Measurements from ENCODE around the gene TAMM41. TPM values are rescaled to one million over a fixed set of nuclear protein-coding genes. Genes with fewer than 3 reads are reported as not detected.

TAMM41 gene
- total RNA-seq, 1 donor from 2014 or later = 8.6 TPM

GRCh38 chr3:11850003-11850402, 3.3 kb upstream of the TAMM41 start:
- Histone ChIP-seq H3K4me3 (ENCODE audit: low read depth, low read length) (no peak overlapping the region), H3K27me3 (ENCODE audit: control insufficient read depth, insufficient read depth, low read length) (peaks cover 9% of the 10 kb centered on the region), H3K36me3 (ENCODE audit: control insufficient read depth, insufficient read depth, low read length) (no peaks in the 10 kb centered on the region)
- TF ChIP-seq CTCF (IDR thresholded peaks at IDR 0.05; ENCODE audit: insufficient read depth, low read length, poor library complexity, severe bottlenecking) = no peak
- DNase-seq (ENCODE audit: low read depth) = no peak

GRCh38 chr3:11847607-11848006, 922 bp upstream of the TAMM41 start:
- Histone ChIP-seq H3K27me3 (ENCODE audit: control insufficient read depth, insufficient read depth, low read length) (peaks cover 2% of the 10 kb centered on the region), H3K36me3 (ENCODE audit: control insufficient read depth, insufficient read depth, low read length) (peaks cover 1% of the 10 kb centered on the region), H3K4me3 (ENCODE audit: low read depth, low read length) (no peak overlapping the region)
- peak; percentile 10 for TF ChIP-seq CTCF (IDR thresholded peaks at IDR 0.05; ENCODE audit: insufficient read depth, low read length, poor library complexity, severe bottlenecking)
- no peak for DNase-seq (ENCODE audit: low read depth)

GRCh38 chr3:11845651-11846050, 1.0 kb downstream of the TAMM41 start:
- peak overlapping the region; percentile 86 for H3K4me3 ChIP-seq (ENCODE audit: low read depth, low read length)

GRCh38 chr3:11844891-11845290, 1.8 kb downstream of the TAMM41 start:
- H3K27me3 ChIP-seq (ENCODE audit: control insufficient read depth, insufficient read depth, low read length) = no peaks in the 10 kb centered on the region
- peaks cover 1% of the 10 kb centered on the region for H3K36me3 ChIP-seq (ENCODE audit: control insufficient read depth, insufficient read depth, low read length)
- TF ChIP-seq CTCF (IDR thresholded peaks at IDR 0.05; ENCODE audit: insufficient read depth, low read length, poor library complexity, severe bottlenecking) = no peak
- no peak for DNase-seq (ENCODE audit: low read depth)
- no peak overlapping the region for H3K4me3 ChIP-seq (ENCODE audit: low read depth, low read length)

More at GRCh38 chr3:11845651-11846050, 1.0 kb downstream of the TAMM41 start:
- Histone ChIP-seq H3K36me3 (ENCODE audit: control insufficient read depth, insufficient read depth, low read length) (peaks cover 1% of the 10 kb centered on the region), H3K27me3 (ENCODE audit: control insufficient read depth, insufficient read depth, low read length) (no peaks in the 10 kb centered on the region)
- TF ChIP-seq CTCF (IDR thresholded peaks at IDR 0.05; ENCODE audit: insufficient read depth, low read length, poor library complexity, severe bottlenecking) = no peak
- no peak for DNase-seq (ENCODE audit: low read depth)

- H3K4me3 ChIP-seq (ENCODE audit: low read depth, low read length) = no peak overlapping the region
- TF ChIP-seq CTCF (IDR thresholded peaks at IDR 0.05; ENCODE audit: insufficient read depth, low read length, poor library complexity, severe bottlenecking) = peak; percentile 22
- no peaks in the 10 kb centered on the region for H3K36me3 ChIP-seq (ENCODE audit: control insufficient read depth, insufficient read depth, low read length)
- DNase-seq (ENCODE audit: low read depth) = no peak
- no peaks in the 10 kb centered on the region for H3K27me3 ChIP-seq (ENCODE audit: control insufficient read depth, insufficient read depth, low read length)
Measured at GRCh38 chr3:11835028-11835639, 11.6 kb downstream of the TAMM41 start.

Data from kidney epithelial cell (primary cell).